ACHN (cell line): Measurements from ENCODE around the gene NBAS.
"Not testable (repeated sequence)": the region's sequence is repeated elsewhere in the genome, so short reads cannot be mapped to it uniquely, and the experiment has no call there.

ENCODE experiments used
- DNase-seq: peaks from one replicate; pipeline ENCODE4 v3.0.0-alpha.2; 2015
- in situ Hi-C: cut with HindIII; loops from 2 replicates; pipeline ENCODE4 v1.10.0; 2017; ENCODE audit warnings: low sequenced_read_pairs, low pct_ligation_motif_present, low pct_unique_long_range_greater_than_20kb

Gene NBAS

GRCh38 chr2:15230599-15231192 lies 330.4 kb downstream of the NBAS start:
- in situ Hi-C loops, result no loop called here

GRCh38 chr2:15226661-15227060 lies 334.5 kb downstream of the NBAS start:
- in situ Hi-C loops, result no loop called here
- no peak for DNase-seq

More at GRCh38 chr2:15230599-15231192, 330.4 kb downstream of the NBAS start:
- DNase-seq, result no peak

GRCh38 chr2:15225131-15225530 lies 336.0 kb downstream of the NBAS start:
- no peak for DNase-seq
- in situ Hi-C loops, result no loop called here

GRCh38 chr2:15224641-15225040 lies 336.5 kb downstream of the NBAS start:
- in situ Hi-C loops, result no loop called here
- DNase-seq, result no peak

- in situ Hi-C loops, result no loop called here
- peak; percentile 13 for DNase-seq
Measured at GRCh38 chr2:15223887-15224286, 337.2 kb downstream of the NBAS start.

GRCh38 chr2:15222856-15223255 lies 338.3 kb downstream of the NBAS start:
- DNase-seq, result no peak

GRCh38 chr2:15220603-15221002 lies 340.5 kb downstream of the NBAS start:
- DNase-seq, result no peak
- in situ Hi-C loops, result no loop called here

More at GRCh38 chr2:15222856-15223255, 338.3 kb downstream of the NBAS start:
- in situ Hi-C loops, result no loop called here

GRCh38 chr2:15218423-15219086 lies 342.6 kb downstream of the NBAS start:
- DNase-seq, result no peak
- in situ Hi-C loops, result no loop called here

GRCh38 chr2:15212249-15212648 lies 348.9 kb downstream of the NBAS start:
- DNase-seq, result no peak
- in situ Hi-C loops, result no loop called here

GRCh38 chr2:15210542-15210941 lies 350.6 kb downstream of the NBAS start:
- DNase-seq, in situ Hi-C loops: not testable (repeated sequence)

- no peak for DNase-seq
- in situ Hi-C loops, result no loop called here
Measured at GRCh38 chr2:15206419-15206818, 354.7 kb downstream of the NBAS start.

GRCh38 chr2:15205562-15205961 lies 355.6 kb downstream of the NBAS start:
- DNase-seq, result no peak
- in situ Hi-C loops, result no loop called here

GRCh38 chr2:15201009-15201408 lies 360.1 kb downstream of the NBAS start:
- in situ Hi-C loops, result no loop called here
- no peak for DNase-seq

- in situ Hi-C loops, result no loop called here
- no peak for DNase-seq
Measured at GRCh38 chr2:15200581-15200980, 360.6 kb downstream of the NBAS start.

GRCh38 chr2:15198051-15198450 lies 363.1 kb downstream of the NBAS start:
- DNase-seq, result no peak
- in situ Hi-C loops, result no loop called here

- in situ Hi-C loops, result no loop called here
- no peak for DNase-seq
Measured at GRCh38 chr2:15195813-15196212, 365.3 kb downstream of the NBAS start.

- in situ Hi-C loops, result no loop called here
- DNase-seq, result no peak
Measured at GRCh38 chr2:15191789-15192188, 369.3 kb downstream of the NBAS start.

- no peak for DNase-seq
- in situ Hi-C loops, result no loop called here
Measured at GRCh38 chr2:15189216-15189615, 371.9 kb downstream of the NBAS start.

GRCh38 chr2:15187702-15188101 lies 373.4 kb downstream of the NBAS start:
- in situ Hi-C loops, result no loop called here
- DNase-seq, result no peak

- in situ Hi-C loops, result no loop called here
- DNase-seq, result no peak
Measured at GRCh38 chr2:15186118-15186517, 375.0 kb downstream of the NBAS start.
